DOHH2 (cell line): ENCODE measurements around the gene CYP4A22.
"Not testable (repeated sequence)": the region's sequence is repeated elsewhere in the genome, so short reads cannot be mapped to it uniquely, and the experiment has no call there.

Experiments
- H3F3A ChIP-seq: fragments of 200-600 bp; sonication (generic), shearing (Covaris generic); 2 replicates; pipeline ENCODE4 v1.6.0; 2016; ENCODE audit warnings: antibody characterized with exemption, mild to moderate bottlenecking; ENCODE audit not compliant: control insufficient read depth, insufficient read depth
- H3K27ac ChIP-seq: fragments of 200-600 bp; sonication (generic); 2 replicates; pipeline ENCODE4 v1.5.1; 2014; ENCODE audit warnings: low read depth, mild to moderate bottlenecking, low read length, moderate library complexity
- H3K27me3 ChIP-seq: fragments of 200-600 bp; sonication (generic); 2 replicates; pipeline ENCODE4 v1.6.1; 2014; ENCODE audit warnings: mild to moderate bottlenecking, low read length, mixed read lengths; ENCODE audit not compliant: control insufficient read depth
- H3K36me3 ChIP-seq: fragments of 200-600 bp; sonication (generic); 2 replicates; pipeline ENCODE4 v1.6.1; 2014; ENCODE audit warnings: mild to moderate bottlenecking, low read length, moderate library complexity, mixed read lengths; ENCODE audit not compliant: control insufficient read depth
- H3K4me1 ChIP-seq: fragments of 200-600 bp; sonication (generic); 2 replicates; pipeline ENCODE4 v1.6.1; 2014; ENCODE audit warnings: mild to moderate bottlenecking, low read length, mixed read lengths; ENCODE audit not compliant: control insufficient read depth
- H3K4me2 ChIP-seq: fragments of 200-600 bp; sonication (generic); 2 replicates; pipeline ENCODE4 v1.6.0; 2014; ENCODE audit warnings: mild to moderate bottlenecking, low read length, moderate library complexity
- H3K4me3 ChIP-seq: fragments of 200-600 bp; sonication (generic); 2 replicates; pipeline ENCODE4 v1.5.1; 2014; ENCODE audit warnings: mild to moderate bottlenecking, low read length, mixed read lengths
- H3K79me2 ChIP-seq: fragments of 200-600 bp; sonication (generic); 2 replicates; pipeline ENCODE4 v1.6.1; 2014; ENCODE audit warnings: mild to moderate bottlenecking, low read length, mixed read lengths; ENCODE audit not compliant: control insufficient read depth
- H3K9me2 ChIP-seq: fragments of 200-600 bp; sonication (generic); replicated peaks from 2 replicates; pipeline ENCODE4 v1.6.1; 2014; ENCODE audit warnings: mild to moderate bottlenecking, low read length, mixed read lengths; ENCODE audit not compliant: control insufficient read depth
- H3K9me3 ChIP-seq: fragments of 200-600 bp; sonication (generic); 2 replicates; pipeline ENCODE4 v1.6.1; 2014; ENCODE audit warnings: antibody characterized with exemption, low read length, mixed read lengths; ENCODE audit not compliant: control insufficient read depth, insufficient read depth
- H4K20me1 ChIP-seq: fragments of 200-600 bp; sonication (generic); 2 replicates; pipeline ENCODE4 v1.6.0; 2014; ENCODE audit warnings: low read depth, mild to moderate bottlenecking, antibody characterized with exemption, low read length, moderate library complexity; ENCODE audit not compliant: control insufficient read depth, insufficient read depth
- CTCF ChIP-seq: fragments of 200-600 bp; sonication (generic); IDR thresholded peaks from one replicate; pipeline ENCODE4 v1.5.1; 2014; ENCODE audit warnings: antibody characterized with exemption, mild to moderate bottlenecking, low read depth, low read length; ENCODE audit not compliant: poor library complexity, severe bottlenecking
- EZH2phosphoT487 ChIP-seq: fragments of 200-600 bp; sonication (generic); IDR thresholded peaks from 2 replicates; pipeline ENCODE4 v1.6.1; 2017; ENCODE audit warnings: borderline replicate concordance, mild to moderate bottlenecking, antibody characterized with exemption, low read length, moderate library complexity, mixed read lengths

CYP4A22 gene

DNA sequence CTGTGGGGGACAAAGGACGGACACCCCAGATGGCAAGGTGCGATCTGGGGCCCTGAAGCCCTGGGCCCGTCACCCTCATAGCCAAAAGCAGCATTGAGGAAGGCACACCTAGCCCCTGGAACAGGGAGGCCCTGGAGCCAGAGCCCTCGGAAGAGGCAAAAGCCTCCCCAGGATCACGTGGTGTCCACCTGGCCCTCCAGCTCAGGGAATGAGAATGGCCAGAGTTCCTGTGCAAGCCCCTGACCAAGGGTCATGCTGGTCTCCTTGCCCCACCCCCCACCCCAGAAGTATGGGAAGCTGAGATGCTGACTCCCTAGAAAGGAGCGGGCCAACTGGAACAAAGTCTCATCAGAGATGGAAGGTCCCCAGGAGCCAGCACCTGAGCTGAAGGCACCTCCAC, 53.6 kb downstream of the CYP4A22 start:
- no peaks in the 10 kb centered on the region for H3K36me3 ChIP-seq
- no peaks in the 10 kb centered on the region for H3F3A ChIP-seq
- H3K4me2 ChIP-seq: no peak overlapping the region
- no peaks in the 10 kb centered on the region for H3K79me2 ChIP-seq
- no peak for TF ChIP-seq CTCF
- no peak for TF ChIP-seq EZH2phosphoT487
- no peaks in the 10 kb centered on the region for H4K20me1 ChIP-seq
- H3K9me3 ChIP-seq: no peaks in the 10 kb centered on the region
- H3K4me3 ChIP-seq: no peak overlapping the region
- H3K27me3 ChIP-seq: peaks cover 5% of the 10 kb centered on the region
- H3K4me1 ChIP-seq: no peaks in the 10 kb centered on the region
- H3K9me2 ChIP-seq: no peaks in the 10 kb centered on the region
- H3K27ac ChIP-seq: no peak overlapping the region

DNA sequence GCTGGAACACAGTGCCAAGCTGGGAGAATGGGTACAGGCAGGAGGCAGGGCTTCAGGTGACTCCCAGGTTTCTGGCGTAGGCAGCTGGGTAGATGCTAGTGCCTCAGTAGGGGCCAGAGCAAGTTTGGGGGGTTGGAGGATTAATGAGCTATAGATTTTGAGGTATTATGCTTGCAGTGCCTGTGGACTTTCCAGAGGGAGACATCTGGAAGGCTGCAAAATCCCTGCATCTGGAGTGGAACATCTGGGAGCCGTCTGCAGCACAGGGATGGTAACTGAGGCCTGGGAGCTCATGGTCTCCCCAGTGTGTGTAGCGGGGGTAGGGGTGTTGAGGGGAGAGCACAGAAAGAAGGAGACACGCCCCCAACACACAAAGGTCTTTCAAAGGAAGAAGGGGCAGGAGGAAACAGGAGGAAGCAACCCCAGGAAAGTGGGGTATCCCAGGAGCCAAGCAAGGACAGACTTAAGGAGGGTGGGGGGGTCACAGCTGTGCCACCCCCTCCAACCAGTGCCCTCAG, 54.8 kb downstream of the CYP4A22 start:
- peaks cover 5% of the 10 kb centered on the region for H3K27me3 ChIP-seq
- no peaks in the 10 kb centered on the region for H3K79me2 ChIP-seq
- no peaks in the 10 kb centered on the region for H3K9me3 ChIP-seq
- no peak overlapping the region for H3K4me2 ChIP-seq
- no peak overlapping the region for H3K27ac ChIP-seq
- H3K4me3 ChIP-seq: no peak overlapping the region
- TF ChIP-seq CTCF (no peak), EZH2phosphoT487 (no peak)
- H3K4me1 ChIP-seq: no peaks in the 10 kb centered on the region
- H3F3A ChIP-seq: no peaks in the 10 kb centered on the region
- no peaks in the 10 kb centered on the region for H3K9me2 ChIP-seq
- no peaks in the 10 kb centered on the region for H3K36me3 ChIP-seq
- H4K20me1 ChIP-seq: no peaks in the 10 kb centered on the region

GRCh38 chr1:47192458-47193384, 55.5 kb downstream of the CYP4A22 start:
- Histone ChIP-seq H3K79me2 (no peaks in the 10 kb centered on the region), H3K4me2 (no peak overlapping the region), H3F3A (no peaks in the 10 kb centered on the region), H3K4me3 (no peak overlapping the region), H3K27me3 (peaks cover 5% of the 10 kb centered on the region), H3K27ac (no peak overlapping the region), H3K9me3 (no peaks in the 10 kb centered on the region), H4K20me1 (no peaks in the 10 kb centered on the region), H3K9me2 (no peaks in the 10 kb centered on the region), H3K36me3 (no peaks in the 10 kb centered on the region), H3K4me1 (no peaks in the 10 kb centered on the region)
- TF ChIP-seq CTCF (peak; percentile 98), EZH2phosphoT487 (no peak)

DNA sequence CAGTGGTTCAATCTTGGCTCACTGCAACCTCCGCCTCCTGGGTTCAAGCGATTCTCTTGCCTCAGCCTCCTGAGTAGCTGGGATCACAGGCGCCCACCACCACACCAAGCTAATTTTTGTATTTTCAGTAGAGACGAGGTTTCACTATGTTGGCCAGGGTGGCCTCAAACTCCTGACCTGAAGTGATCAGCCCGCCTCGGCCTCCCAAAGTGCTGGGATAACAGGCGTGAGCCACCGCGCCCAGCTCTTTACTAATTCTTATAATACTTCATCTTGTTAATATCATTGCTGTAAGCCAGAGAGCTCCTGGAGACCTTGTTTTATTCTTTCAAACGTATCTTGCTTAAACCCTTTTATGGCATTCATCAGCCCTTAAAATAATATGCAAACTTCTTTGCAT, 56.3 kb downstream of the CYP4A22 start:
- H3K79me2 ChIP-seq, H3K9me3 ChIP-seq, H3F3A ChIP-seq, H3K4me2 ChIP-seq, H3K4me1 ChIP-seq, H3K27ac ChIP-seq, H3K4me3 ChIP-seq, H3K36me3 ChIP-seq, H3K27me3 ChIP-seq, H3K9me2 ChIP-seq, H4K20me1 ChIP-seq: not testable (repeated sequence)
